ENCODE results near the gene GTF3C5.

DNA sequence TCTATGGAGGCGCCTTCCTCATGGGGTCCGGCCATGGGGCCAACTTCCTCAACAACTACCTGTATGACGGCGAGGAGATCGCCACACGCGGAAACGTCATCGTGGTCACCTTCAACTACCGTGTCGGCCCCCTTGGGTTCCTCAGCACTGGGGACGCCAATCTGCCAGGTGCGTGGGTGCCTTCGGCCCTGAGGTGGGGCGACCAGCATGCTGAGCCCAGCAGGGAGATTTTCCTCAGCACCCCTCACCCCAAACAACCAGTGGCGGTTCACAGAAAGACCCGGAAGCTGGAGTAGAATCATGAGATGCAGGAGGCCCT lies 34.2 kb downstream of the GTF3C5 start:
- TF ChIP-seq, protein P1, sequence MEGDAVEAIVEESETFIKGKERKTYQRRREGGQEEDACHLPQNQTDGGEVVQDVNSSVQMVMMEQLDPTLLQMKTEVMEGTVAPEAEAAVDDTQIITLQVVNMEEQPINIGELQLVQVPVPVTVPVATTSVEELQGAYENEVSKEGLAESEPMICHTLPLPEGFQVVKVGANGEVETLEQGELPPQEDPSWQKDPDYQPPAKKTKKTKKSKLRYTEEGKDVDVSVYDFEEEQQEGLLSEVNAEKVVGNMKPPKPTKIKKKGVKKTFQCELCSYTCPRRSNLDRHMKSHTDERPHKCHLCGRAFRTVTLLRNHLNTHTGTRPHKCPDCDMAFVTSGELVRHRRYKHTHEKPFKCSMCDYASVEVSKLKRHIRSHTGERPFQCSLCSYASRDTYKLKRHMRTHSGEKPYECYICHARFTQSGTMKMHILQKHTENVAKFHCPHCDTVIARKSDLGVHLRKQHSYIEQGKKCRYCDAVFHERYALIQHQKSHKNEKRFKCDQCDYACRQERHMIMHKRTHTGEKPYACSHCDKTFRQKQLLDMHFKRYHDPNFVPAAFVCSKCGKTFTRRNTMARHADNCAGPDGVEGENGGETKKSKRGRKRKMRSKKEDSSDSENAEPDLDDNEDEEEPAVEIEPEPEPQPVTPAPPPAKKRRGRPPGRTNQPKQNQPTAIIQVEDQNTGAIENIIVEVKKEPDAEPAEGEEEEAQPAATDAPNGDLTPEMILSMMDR (conservative IDR thresholded peaks at IDR 0.05; ENCODE audit: low read length): no peak
- no peak for TF ChIP-seq EZH2phosphoT487 (IDR thresholded peaks at IDR 0.05; ENCODE audit: borderline replicate concordance)

Measured in Loucy (cell line).